Astrocyte (in vitro differentiated cells and primary cell): ENCODE data around the gene NOS1. TPM values are rescaled to one million over a fixed set of nuclear protein-coding genes. Genes with fewer than 3 reads are reported as not detected.

Experiments used
- DNase-seq: peaks from one replicate; pipeline ENCODE4 v3.0.0-alpha.2; 2010; ENCODE audit warnings: low read depth
- FAIRE-seq: peaks from 2 replicates; lab custom pipeline; 2011; peaks lifted over from hg19 to GRCh38; lab: Jason Lieb, UNC
- H2AFZ ChIP-seq: 2 replicates; pipeline ENCODE4 v1.6.0; 2012; ENCODE audit warnings: low read depth, low read length, inconsistent platforms
- H3K27ac ChIP-seq: 2 replicates; pipeline ENCODE4 v1.5.1; 2011; ENCODE audit warnings: low read depth, low read length, inconsistent platforms
- H3K27me3 ChIP-seq: 2 replicates; pipeline ENCODE4 v1.6.0; 2011; ENCODE audit warnings: low read length, inconsistent platforms; ENCODE audit not compliant: insufficient read depth
- H3K36me3 ChIP-seq: 2 replicates; pipeline ENCODE4 v1.5.1; 2011; ENCODE audit warnings: low read length, inconsistent platforms; ENCODE audit not compliant: insufficient read depth
- H3K4me1 ChIP-seq: 2 replicates; pipeline ENCODE4 v1.5.1; 2011; ENCODE audit warnings: low read length, inconsistent platforms; ENCODE audit not compliant: insufficient read depth
- H3K4me2 ChIP-seq: 2 replicates; pipeline ENCODE4 v1.6.0; 2012; ENCODE audit warnings: low read length, inconsistent platforms
- H3K4me3 ChIP-seq: 2 replicates; pipeline ENCODE4 v1.5.1; 2011; ENCODE audit warnings: low read depth, mild to moderate bottlenecking, low read length, inconsistent platforms; ENCODE audit not compliant: insufficient read depth
- H3K79me2 ChIP-seq: 2 replicates; pipeline ENCODE4 v1.6.0; 2012; ENCODE audit warnings: mild to moderate bottlenecking, low read length, inconsistent platforms; ENCODE audit not compliant: insufficient read depth
- H3K9ac ChIP-seq: 2 replicates; pipeline ENCODE4 v1.6.0; 2012; ENCODE audit warnings: mild to moderate bottlenecking, low read length, inconsistent platforms
- H3K9me3 ChIP-seq: 2 replicates; pipeline ENCODE4 v1.5.1; 2012; ENCODE audit warnings: low read depth, mild to moderate bottlenecking, low read length, inconsistent platforms; ENCODE audit not compliant: insufficient read depth
- H4K20me1 ChIP-seq: 2 replicates; pipeline ENCODE4 v1.6.0; 2012; ENCODE audit warnings: low read length, inconsistent platforms; ENCODE audit not compliant: insufficient read depth
- H3K27ac Mint-ChIP-seq: one replicate; pipeline ENCODE4 v1.8.0; 2021; ENCODE audit warnings: mild to moderate bottlenecking, mixed read lengths; ENCODE audit not compliant: unreplicated experiment
- H3K27me3 Mint-ChIP-seq: one replicate; pipeline ENCODE4 v1.8.0; 2021; ENCODE audit warnings: low read depth, mixed read lengths; ENCODE audit not compliant: unreplicated experiment
- H3K36me3 Mint-ChIP-seq: one replicate; pipeline ENCODE4 v1.8.0; 2021; ENCODE audit warnings: low read depth, mixed read lengths; ENCODE audit not compliant: unreplicated experiment
- H3K4me1 Mint-ChIP-seq: one replicate; pipeline ENCODE4 v1.8.0; 2021; ENCODE audit warnings: low read depth, mixed read lengths; ENCODE audit not compliant: unreplicated experiment
- H3K4me3 Mint-ChIP-seq: one replicate; pipeline ENCODE4 v1.8.0; 2021; ENCODE audit warnings: mild to moderate bottlenecking, moderate library complexity, mixed read lengths; ENCODE audit not compliant: unreplicated experiment
- H3K9me3 Mint-ChIP-seq: one replicate; pipeline ENCODE4 v1.8.0; 2021; ENCODE audit warnings: mild to moderate bottlenecking, mixed read lengths; ENCODE audit not compliant: unreplicated experiment
- CTCF ChIP-seq: IDR thresholded peaks from 2 replicates; pipeline ENCODE4 v1.5.1; 2011; ENCODE audit warnings: low read depth, mild to moderate bottlenecking, inconsistent platforms, low read length, moderate library complexity; ENCODE audit not compliant: insufficient read depth
- EZH2 ChIP-seq: IDR thresholded peaks from 2 replicates; pipeline ENCODE4 v1.6.1; 2012; ENCODE audit warnings: mild to moderate bottlenecking, low read length, inconsistent platforms; ENCODE audit not compliant: insufficient read depth
- total RNA-seq: library from RNA; stranded (reverse); gene quantifications from 2 replicates; pipeline ENCODE4 v1.2.1, GENCODE V29; 2021

The NOS1 gene
- total RNA-seq, 1 donor from 2014 or later, result 0.05 TPM

GRCh38 chr12:117213295-117213808, 148.1 kb downstream of the NOS1 start:
- FAIRE-seq (no peak), DNase-seq (no peak)
- Mint-ChIP-seq H3K4me3 (no peak overlapping the region), H3K27ac (no peak overlapping the region), H3K27me3 (peaks cover 33% of the 10 kb centered on the region), H3K4me1 (peaks cover 3% of the 10 kb centered on the region), H3K9me3 (no peaks in the 10 kb centered on the region), H3K36me3 (no peaks in the 10 kb centered on the region)
- no peak overlapping the region for H3K4me3 ChIP-seq
- no peak overlapping the region for H2AFZ ChIP-seq
- H3K4me2 ChIP-seq, result no peak overlapping the region
- H4K20me1 ChIP-seq, result no peaks in the 10 kb centered on the region
- peaks cover 7% of the 10 kb centered on the region for H3K27me3 ChIP-seq
- no peaks in the 10 kb centered on the region for H3K36me3 ChIP-seq
- no peaks in the 10 kb centered on the region for H3K9me3 ChIP-seq
- H3K27ac ChIP-seq, result no peak overlapping the region
- H3K9ac ChIP-seq, result no peak overlapping the region
- H3K4me1 ChIP-seq, result no peaks in the 10 kb centered on the region
- TF ChIP-seq EZH2 (no peak), CTCF (no peak)
- no peaks in the 10 kb centered on the region for H3K79me2 ChIP-seq

GRCh38 chr12:117212563-117213190, 148.7 kb downstream of the NOS1 start:
- no peaks in the 10 kb centered on the region for H3K79me2 ChIP-seq
- DNase-seq, result peak; percentile 45
- H3K27me3 Mint-ChIP-seq, result peaks cover 33% of the 10 kb centered on the region

More at GRCh38 chr12:117212563-117213190, 148.7 kb downstream of the NOS1 start:
- peak; percentile 78 for FAIRE-seq
- Histone ChIP-seq H3K4me1 (no peaks in the 10 kb centered on the region), H2AFZ (no peak overlapping the region), H4K20me1 (no peaks in the 10 kb centered on the region), H3K4me3 (no peak overlapping the region), H3K9me3 (no peaks in the 10 kb centered on the region), H3K27me3 (peaks cover 7% of the 10 kb centered on the region), H3K27ac (no peak overlapping the region), H3K4me2 (no peak overlapping the region), H3K36me3 (no peaks in the 10 kb centered on the region), H3K9ac (no peak overlapping the region)
- Mint-ChIP-seq H3K27ac (no peak overlapping the region), H3K36me3 (no peaks in the 10 kb centered on the region), H3K4me1 (peaks cover 3% of the 10 kb centered on the region), H3K4me3 (no peak overlapping the region), H3K9me3 (no peaks in the 10 kb centered on the region)
- TF ChIP-seq CTCF, result peak; percentile 95
- TF ChIP-seq EZH2, result no peak
